ENCODE data around the gene DPYD. TPM values are rescaled to one million over a fixed set of nuclear protein-coding genes. Genes with fewer than 3 reads are reported as not detected.

DPYD gene
- total RNA-seq, 1 donor from 2014 or later = 5.9 TPM

DNA sequence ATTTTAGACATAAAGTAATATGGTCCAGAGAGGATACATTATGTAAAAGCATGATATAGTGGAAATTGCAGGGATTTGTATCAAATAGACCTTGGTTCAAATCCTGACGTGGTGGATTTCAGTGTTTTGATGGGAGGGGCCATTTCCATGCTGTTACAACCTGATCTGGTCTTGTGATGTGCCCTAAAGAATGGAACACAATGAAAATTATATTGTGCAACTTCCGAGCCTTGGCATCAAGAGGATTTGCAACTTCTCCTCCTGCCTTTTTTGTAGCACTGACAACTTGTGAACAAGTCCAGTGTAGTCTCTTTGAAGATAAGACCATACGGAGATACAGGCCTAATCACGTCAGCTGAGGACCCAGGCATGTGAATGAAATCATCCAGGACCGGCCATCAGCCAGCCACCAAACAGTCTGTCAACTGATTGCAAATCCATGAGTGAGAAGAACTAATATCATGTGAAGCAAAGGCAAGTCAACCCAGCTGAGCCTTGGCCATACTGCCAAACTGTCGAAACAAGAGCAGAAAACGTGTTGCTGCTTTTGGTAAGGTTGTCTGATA is 412.1 kb downstream of the DPYD start:
- H3K27me3 Mint-ChIP-seq (ENCODE audit: low read depth) = no peaks in the 10 kb centered on the region
- no peaks in the 10 kb centered on the region for H3K36me3 Mint-ChIP-seq (ENCODE audit: low read depth)
- TF ChIP-seq, protein P1, sequence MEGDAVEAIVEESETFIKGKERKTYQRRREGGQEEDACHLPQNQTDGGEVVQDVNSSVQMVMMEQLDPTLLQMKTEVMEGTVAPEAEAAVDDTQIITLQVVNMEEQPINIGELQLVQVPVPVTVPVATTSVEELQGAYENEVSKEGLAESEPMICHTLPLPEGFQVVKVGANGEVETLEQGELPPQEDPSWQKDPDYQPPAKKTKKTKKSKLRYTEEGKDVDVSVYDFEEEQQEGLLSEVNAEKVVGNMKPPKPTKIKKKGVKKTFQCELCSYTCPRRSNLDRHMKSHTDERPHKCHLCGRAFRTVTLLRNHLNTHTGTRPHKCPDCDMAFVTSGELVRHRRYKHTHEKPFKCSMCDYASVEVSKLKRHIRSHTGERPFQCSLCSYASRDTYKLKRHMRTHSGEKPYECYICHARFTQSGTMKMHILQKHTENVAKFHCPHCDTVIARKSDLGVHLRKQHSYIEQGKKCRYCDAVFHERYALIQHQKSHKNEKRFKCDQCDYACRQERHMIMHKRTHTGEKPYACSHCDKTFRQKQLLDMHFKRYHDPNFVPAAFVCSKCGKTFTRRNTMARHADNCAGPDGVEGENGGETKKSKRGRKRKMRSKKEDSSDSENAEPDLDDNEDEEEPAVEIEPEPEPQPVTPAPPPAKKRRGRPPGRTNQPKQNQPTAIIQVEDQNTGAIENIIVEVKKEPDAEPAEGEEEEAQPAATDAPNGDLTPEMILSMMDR (conservative IDR thresholded peaks at IDR 0.05) = no peak
- H3K4me3 Mint-ChIP-seq = no peak overlapping the region
- H3K27ac Mint-ChIP-seq (ENCODE audit: unreplicated experiment) = no peak overlapping the region
- no peak for DNase-seq (ENCODE audit: low read depth, low spot score)
- H3K9me3 Mint-ChIP-seq = peaks cover 7% of the 10 kb centered on the region
- peaks cover 17% of the 10 kb centered on the region for H3K4me1 Mint-ChIP-seq

DNA sequence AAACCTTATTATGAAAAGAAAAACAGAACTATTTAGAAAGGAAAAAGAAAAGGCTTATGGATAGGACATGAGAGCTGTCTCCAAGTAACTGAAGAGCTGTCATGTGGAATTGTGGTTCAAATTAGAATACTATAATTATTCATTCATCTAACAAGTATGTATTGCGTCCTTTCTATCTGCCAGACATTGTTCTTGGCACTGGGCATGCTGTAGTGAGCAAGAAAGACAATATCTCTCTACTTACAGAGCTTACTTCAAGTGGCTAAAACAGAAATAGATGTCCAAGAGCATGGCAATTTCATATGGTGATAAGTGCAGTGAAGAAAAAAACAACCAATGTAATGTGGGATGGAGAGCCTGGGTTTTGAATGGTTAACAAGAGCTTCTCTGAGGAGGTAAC is 413.0 kb downstream of the DPYD start:
- TF ChIP-seq, protein P1 (conservative IDR thresholded peaks at IDR 0.05) = no peak
- H3K27ac Mint-ChIP-seq (ENCODE audit: unreplicated experiment) = no peak overlapping the region
- H3K4me3 Mint-ChIP-seq = no peak overlapping the region
- peaks cover 17% of the 10 kb centered on the region for H3K4me1 Mint-ChIP-seq
- H3K36me3 Mint-ChIP-seq (ENCODE audit: low read depth) = no peaks in the 10 kb centered on the region
- DNase-seq (ENCODE audit: low read depth, low spot score) = no peak
- peaks cover 7% of the 10 kb centered on the region for H3K9me3 Mint-ChIP-seq
- H3K27me3 Mint-ChIP-seq (ENCODE audit: low read depth) = no peaks in the 10 kb centered on the region

DNA sequence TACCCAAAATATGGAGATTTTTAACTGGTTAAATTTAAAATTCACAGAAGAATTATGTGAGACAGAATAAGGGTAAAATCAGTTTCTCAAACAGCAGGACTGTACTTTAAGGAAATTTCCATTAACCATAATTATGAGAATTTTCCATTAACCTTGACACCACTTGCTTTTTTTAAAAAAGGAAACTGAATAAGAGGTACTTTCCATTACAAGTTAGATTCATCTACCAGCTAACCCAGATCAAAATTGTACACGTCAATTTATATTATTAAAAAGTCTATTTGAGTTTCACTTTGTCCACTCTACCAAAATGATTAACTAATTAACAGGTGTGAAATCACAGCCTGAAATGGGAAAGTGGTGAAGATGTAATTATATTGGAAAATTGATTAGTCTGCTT is 414.5 kb downstream of the DPYD start:
- no peaks in the 10 kb centered on the region for H3K27me3 Mint-ChIP-seq (ENCODE audit: low read depth)
- H3K36me3 Mint-ChIP-seq (ENCODE audit: low read depth) = no peaks in the 10 kb centered on the region
- H3K4me1 Mint-ChIP-seq = peaks cover 17% of the 10 kb centered on the region
- peaks cover 7% of the 10 kb centered on the region for H3K9me3 Mint-ChIP-seq
- H3K27ac Mint-ChIP-seq (ENCODE audit: unreplicated experiment) = no peak overlapping the region
- no peak overlapping the region for H3K4me3 Mint-ChIP-seq
- DNase-seq (ENCODE audit: low read depth, low spot score) = no peak
- TF ChIP-seq, protein P1 (conservative IDR thresholded peaks at IDR 0.05) = no peak

DNA sequence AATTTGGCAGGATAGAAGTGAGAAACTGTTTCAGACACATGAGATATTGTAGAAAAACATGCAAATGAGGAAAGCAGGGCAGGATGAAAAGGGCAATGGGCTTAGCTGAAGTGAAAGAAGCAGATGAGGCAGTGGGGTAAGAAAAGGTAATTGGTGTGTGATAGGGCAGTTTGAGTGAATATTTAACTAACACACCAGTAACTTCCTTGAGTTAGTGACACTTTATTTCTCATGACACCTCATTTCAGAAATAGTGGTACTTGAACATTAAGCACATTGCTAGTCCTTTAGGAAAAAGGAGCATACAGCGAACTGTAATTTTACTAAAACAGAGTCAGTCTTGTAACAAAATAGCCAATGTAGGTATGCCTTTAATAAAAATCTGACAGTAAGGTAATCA is 415.0 kb downstream of the DPYD start:
- Mint-ChIP-seq H3K4me1 (peaks cover 17% of the 10 kb centered on the region), H3K9me3 (peaks cover 7% of the 10 kb centered on the region)

DNA sequence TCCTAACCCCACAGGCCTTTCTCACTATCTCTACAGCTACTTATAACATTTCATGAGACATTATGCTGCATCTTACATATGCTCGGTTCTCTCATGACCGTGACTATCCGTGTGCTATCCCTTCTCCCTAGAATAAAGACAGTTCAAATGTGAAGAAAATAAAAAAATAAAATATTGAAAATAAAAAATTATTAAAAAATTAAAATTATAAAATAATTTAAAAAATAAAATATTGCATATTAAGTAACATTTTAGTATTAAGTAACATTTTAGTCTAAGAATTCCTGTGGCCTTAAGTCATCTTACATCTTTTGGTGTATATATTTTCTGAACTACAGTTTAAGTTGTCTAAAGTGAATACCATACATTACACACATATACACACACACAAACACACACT is 415.5 kb downstream of the DPYD start:
- Mint-ChIP-seq H3K36me3 (ENCODE audit: low read depth) (no peaks in the 10 kb centered on the region), H3K9me3 (peaks cover 7% of the 10 kb centered on the region), H3K4me3 (no peak overlapping the region), H3K27ac (ENCODE audit: unreplicated experiment) (no peak overlapping the region), H3K4me1 (peaks cover 17% of the 10 kb centered on the region), H3K27me3 (ENCODE audit: low read depth) (no peaks in the 10 kb centered on the region)
- no peak for DNase-seq (ENCODE audit: low read depth, low spot score)
- TF ChIP-seq, protein P1 (conservative IDR thresholded peaks at IDR 0.05) = no peak

More for the DNA sequence above, 415.0 kb downstream of the DPYD start:
- Mint-ChIP-seq H3K4me3 (no peak overlapping the region), H3K27ac (ENCODE audit: unreplicated experiment) (no peak overlapping the region), H3K36me3 (ENCODE audit: low read depth) (no peaks in the 10 kb centered on the region), H3K27me3 (ENCODE audit: low read depth) (no peaks in the 10 kb centered on the region)
- TF ChIP-seq, protein P1 (conservative IDR thresholded peaks at IDR 0.05) = no peak
- no peak for DNase-seq (ENCODE audit: low read depth, low spot score)
